ENCODE results near the gene NOS1AP.

DNA sequence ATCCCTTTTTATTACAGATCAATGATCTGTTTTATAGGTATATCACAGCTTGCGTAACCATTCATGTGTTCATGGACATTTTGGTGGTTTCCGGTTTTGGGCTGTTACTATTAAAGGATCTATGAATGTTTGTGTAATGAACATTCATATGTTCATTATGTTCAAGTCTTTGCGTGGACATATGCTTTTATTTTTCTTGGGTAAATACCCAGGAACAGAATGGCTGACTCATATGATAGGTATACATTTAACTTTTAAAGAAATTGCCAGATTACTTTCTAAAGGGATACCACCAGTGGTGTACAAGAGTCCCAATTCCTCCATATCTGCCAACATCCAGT is 233.5 kb downstream of the NOS1AP start:
- TF ChIP-seq GATA2 (IDR thresholded peaks at IDR 0.05; ENCODE audit: low read depth, low read length) (no peak), GATA3 (IDR thresholded peaks at IDR 0.05; ENCODE audit: low read depth, low read length) (no peak)
